ENCODE data around the gene ADAM8. TPM values are rescaled to one million over a fixed set of nuclear protein-coding genes. Genes with fewer than 3 reads are reported as not detected.

ADAM8 gene
- total RNA-seq, 1 experiment from 2014 or later: 3.7 TPM

DNA sequence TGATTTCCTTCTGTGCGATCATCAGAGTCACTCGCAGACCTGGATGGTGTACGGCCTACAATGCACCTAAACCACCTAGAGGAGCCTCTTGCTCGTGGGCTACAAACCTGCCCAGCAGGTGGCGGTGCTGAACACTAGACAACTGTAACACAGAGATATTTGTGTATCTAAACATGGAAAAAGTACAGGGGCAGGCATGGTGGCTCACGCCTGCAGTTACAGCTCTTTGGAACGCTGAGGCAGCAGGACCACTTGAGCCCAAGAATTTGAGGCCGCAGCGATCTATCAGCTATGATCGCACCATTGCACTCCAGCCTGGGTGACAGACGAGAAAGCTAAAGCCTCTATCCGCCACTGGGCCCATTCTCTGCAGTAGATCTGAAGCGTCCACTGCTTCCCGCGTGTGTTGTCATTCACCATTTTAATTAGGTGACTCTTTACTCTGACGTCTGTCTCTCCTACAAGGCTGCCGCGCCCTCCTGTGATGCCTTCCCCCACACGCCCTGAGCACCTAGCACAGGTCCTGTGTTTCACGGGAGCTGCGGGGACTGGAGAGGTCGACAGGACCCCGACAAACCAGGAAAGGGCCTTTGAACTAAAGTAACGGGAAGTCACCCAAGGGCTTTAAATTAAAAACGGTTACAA, 31.2 kb upstream of the ADAM8 start:
- TSS peak; percentile 63 for BruUV-seq (replicated peaks)
- TF ChIP-seq TCF7L2 (IDR thresholded peaks at IDR 0.05; ENCODE audit: low read depth, low read length): no peak
- TF ChIP-seq, protein P1, sequence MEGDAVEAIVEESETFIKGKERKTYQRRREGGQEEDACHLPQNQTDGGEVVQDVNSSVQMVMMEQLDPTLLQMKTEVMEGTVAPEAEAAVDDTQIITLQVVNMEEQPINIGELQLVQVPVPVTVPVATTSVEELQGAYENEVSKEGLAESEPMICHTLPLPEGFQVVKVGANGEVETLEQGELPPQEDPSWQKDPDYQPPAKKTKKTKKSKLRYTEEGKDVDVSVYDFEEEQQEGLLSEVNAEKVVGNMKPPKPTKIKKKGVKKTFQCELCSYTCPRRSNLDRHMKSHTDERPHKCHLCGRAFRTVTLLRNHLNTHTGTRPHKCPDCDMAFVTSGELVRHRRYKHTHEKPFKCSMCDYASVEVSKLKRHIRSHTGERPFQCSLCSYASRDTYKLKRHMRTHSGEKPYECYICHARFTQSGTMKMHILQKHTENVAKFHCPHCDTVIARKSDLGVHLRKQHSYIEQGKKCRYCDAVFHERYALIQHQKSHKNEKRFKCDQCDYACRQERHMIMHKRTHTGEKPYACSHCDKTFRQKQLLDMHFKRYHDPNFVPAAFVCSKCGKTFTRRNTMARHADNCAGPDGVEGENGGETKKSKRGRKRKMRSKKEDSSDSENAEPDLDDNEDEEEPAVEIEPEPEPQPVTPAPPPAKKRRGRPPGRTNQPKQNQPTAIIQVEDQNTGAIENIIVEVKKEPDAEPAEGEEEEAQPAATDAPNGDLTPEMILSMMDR (IDR thresholded peaks at IDR 0.05): peak; percentile 97
- peaks cover 4% of the 10 kb centered on the region; the same call in 1 of the 2 replicates for H3K36me3 ChIP-seq (ENCODE audit: control insufficient read depth, insufficient read depth, low read length)

GRCh38 chr10:133306941-133307379, 30.3 kb upstream of the ADAM8 start:
- intact Hi-C loops (cut with micrococcal nuclease; ENCODE audit: unreplicated experiment) (no loop called here), in situ Hi-C loops (cut with HindIII; ENCODE audit: low pct_unique_long_range_greater_than_20kb, low sequenced_read_pairs) (no loop called here)
- peak overlapping the region in 1 of 2 experiments; percentile 90; a peak in 1 of 4 replicates for H3K4me3 ChIP-seq (ENCODE audit: low read depth in 2 of 2, low read length in 2 of 2)
- no peak overlapping the region for H3K27ac ChIP-seq (ENCODE audit: low read length)
- H3K36me3 ChIP-seq (ENCODE audit: control insufficient read depth, insufficient read depth, low read length): peaks cover 4% of the 10 kb centered on the region; the same call in 1 of the 2 replicates
- TF ChIP-seq, protein P2, sequence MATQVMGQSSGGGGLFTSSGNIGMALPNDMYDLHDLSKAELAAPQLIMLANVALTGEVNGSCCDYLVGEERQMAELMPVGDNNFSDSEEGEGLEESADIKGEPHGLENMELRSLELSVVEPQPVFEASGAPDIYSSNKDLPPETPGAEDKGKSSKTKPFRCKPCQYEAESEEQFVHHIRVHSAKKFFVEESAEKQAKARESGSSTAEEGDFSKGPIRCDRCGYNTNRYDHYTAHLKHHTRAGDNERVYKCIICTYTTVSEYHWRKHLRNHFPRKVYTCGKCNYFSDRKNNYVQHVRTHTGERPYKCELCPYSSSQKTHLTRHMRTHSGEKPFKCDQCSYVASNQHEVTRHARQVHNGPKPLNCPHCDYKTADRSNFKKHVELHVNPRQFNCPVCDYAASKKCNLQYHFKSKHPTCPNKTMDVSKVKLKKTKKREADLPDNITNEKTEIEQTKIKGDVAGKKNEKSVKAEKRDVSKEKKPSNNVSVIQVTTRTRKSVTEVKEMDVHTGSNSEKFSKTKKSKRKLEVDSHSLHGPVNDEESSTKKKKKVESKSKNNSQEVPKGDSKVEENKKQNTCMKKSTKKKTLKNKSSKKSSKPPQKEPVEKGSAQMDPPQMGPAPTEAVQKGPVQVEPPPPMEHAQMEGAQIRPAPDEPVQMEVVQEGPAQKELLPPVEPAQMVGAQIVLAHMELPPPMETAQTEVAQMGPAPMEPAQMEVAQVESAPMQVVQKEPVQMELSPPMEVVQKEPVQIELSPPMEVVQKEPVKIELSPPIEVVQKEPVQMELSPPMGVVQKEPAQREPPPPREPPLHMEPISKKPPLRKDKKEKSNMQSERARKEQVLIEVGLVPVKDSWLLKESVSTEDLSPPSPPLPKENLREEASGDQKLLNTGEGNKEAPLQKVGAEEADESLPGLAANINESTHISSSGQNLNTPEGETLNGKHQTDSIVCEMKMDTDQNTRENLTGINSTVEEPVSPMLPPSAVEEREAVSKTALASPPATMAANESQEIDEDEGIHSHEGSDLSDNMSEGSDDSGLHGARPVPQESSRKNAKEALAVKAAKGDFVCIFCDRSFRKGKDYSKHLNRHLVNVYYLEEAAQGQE (IDR thresholded peaks at IDR 0.05; ENCODE audit: insufficient read depth in 1 of 2, low read depth in 2 of 2, low read length in 1 of 2): no peak
- TF ChIP-seq POLR2AphosphoS5 (IDR thresholded peaks at IDR 0.05; ENCODE audit: low read depth, low read length): no peak
- no peak for TF ChIP-seq SIN3A (IDR thresholded peaks at IDR 0.05; ENCODE audit: borderline replicate concordance, insufficient read depth, low read depth, low read length)
- TF ChIP-seq, protein P1 (IDR thresholded peaks at IDR 0.05): no peak
- no peak for TF ChIP-seq TCF7L2 (IDR thresholded peaks at IDR 0.05; ENCODE audit: low read depth, low read length)
- BruUV-seq (replicated peaks): no TSS peak
- CTCF ChIA-PET: no interaction called here
- H3K9me3 ChIP-seq (ENCODE audit: control insufficient read depth, insufficient read depth, low read depth, low read length): no peaks in the 10 kb centered on the region
- POLR2A ChIA-PET: no interaction called here
- H3K4me1 ChIP-seq (ENCODE audit: control insufficient read depth, insufficient read depth, low read length): peaks cover 13% of the 10 kb centered on the region; the same call in 1 of the 2 replicates
- ATAC-seq (no peak), DNase-seq (ENCODE audit: low read depth, low spot score) (no peak)
- no peaks in the 10 kb centered on the region for H3K27me3 ChIP-seq (ENCODE audit: control insufficient read depth, insufficient read depth, low read length)

More for the DNA sequence above, 31.2 kb upstream of the ADAM8 start:
- DNase-seq (ENCODE audit: low read depth, low spot score) (no peak), ATAC-seq (peak; percentile 56)
- in situ Hi-C loops (cut with HindIII; ENCODE audit: low pct_unique_long_range_greater_than_20kb, low sequenced_read_pairs) (no loop called here), intact Hi-C loops (cut with micrococcal nuclease; ENCODE audit: unreplicated experiment) (no loop called here)
- Histone ChIP-seq H3K9me3 (ENCODE audit: control insufficient read depth, insufficient read depth, low read depth, low read length) (no peaks in the 10 kb centered on the region), H3K27me3 (ENCODE audit: control insufficient read depth, insufficient read depth, low read length) (no peaks in the 10 kb centered on the region), H3K4me1 (ENCODE audit: control insufficient read depth, insufficient read depth, low read length) (peaks cover 13% of the 10 kb centered on the region; the same call in 1 of the 2 replicates), H3K4me3 (ENCODE audit: low read depth in 2 of 2, low read length in 2 of 2) (peak overlapping the region; percentile 90 to 97), H3K27ac (ENCODE audit: low read length) (peak overlapping the region; percentile 85)
- POLR2A ChIA-PET: no interaction called here
- CTCF ChIA-PET: no interaction called here
